ENCODE measurements around the gene LRRK1.

The LRRK1 gene

GRCh38 chr15:101024706-101025500 lies 105.7 kb downstream of the LRRK1 start:
- H3K27ac ChIP-seq: no peak overlapping the region
- TF ChIP-seq CTCF (conservative IDR thresholded peaks at IDR 0.05): no peak

GRCh38 chr15:101025501-101025885 lies 106.3 kb downstream of the LRRK1 start:
- no peak overlapping the region for H3K27ac ChIP-seq
- no peak for TF ChIP-seq CTCF (conservative IDR thresholded peaks at IDR 0.05)

GRCh38 chr15:101025896-101026631 lies 106.9 kb downstream of the LRRK1 start:
- no peak for TF ChIP-seq CTCF (conservative IDR thresholded peaks at IDR 0.05)
- no peak overlapping the region for H3K27ac ChIP-seq

- no peak for TF ChIP-seq CTCF (conservative IDR thresholded peaks at IDR 0.05)
- H3K27ac ChIP-seq: no peak overlapping the region; the same call in 1 of the 2 replicates
These were observed 107.6 kb downstream of the LRRK1 start for GRCh38 chr15:101026656-101027272.

GRCh38 chr15:101027273-101027901 lies 108.2 kb downstream of the LRRK1 start:
- TF ChIP-seq CTCF (conservative IDR thresholded peaks at IDR 0.05): no peak
- H3K27ac ChIP-seq: peak overlapping the region; percentile 23; the same call in 1 of the 2 replicates

GRCh38 chr15:101027920-101028319 lies 108.8 kb downstream of the LRRK1 start:
- TF ChIP-seq CTCF (conservative IDR thresholded peaks at IDR 0.05): no peak
- H3K27ac ChIP-seq: peak overlapping the region; percentile 23; the same call in 1 of the 2 replicates

GRCh38 chr15:101028321-101028720 lies 109.2 kb downstream of the LRRK1 start:
- peak overlapping the region; percentile 23; the same call in 1 of the 2 replicates for H3K27ac ChIP-seq
- TF ChIP-seq CTCF (conservative IDR thresholded peaks at IDR 0.05): no peak

Measured in VCaP (cell line).